ENCODE measurements around the gene EPHA3.

DNA sequence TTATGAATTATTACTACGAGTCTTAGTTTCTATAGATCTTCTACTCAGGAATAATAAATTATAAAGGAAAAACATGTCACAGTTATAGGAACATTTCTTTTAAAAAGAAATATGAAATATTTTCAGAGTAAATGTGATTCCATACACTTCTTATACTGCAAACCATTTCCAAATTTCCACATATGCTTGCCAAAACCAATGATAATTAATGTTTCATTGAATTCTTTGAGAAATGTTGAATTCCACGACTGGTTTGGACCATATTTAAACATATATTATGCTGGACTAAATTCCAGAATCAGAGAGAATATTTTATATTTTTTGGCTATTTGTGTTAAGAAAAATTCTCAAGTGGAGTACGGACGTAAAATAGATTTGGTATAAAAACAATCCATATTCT is 144.6 kb downstream of the EPHA3 start:
- TF ChIP-seq, protein P1, sequence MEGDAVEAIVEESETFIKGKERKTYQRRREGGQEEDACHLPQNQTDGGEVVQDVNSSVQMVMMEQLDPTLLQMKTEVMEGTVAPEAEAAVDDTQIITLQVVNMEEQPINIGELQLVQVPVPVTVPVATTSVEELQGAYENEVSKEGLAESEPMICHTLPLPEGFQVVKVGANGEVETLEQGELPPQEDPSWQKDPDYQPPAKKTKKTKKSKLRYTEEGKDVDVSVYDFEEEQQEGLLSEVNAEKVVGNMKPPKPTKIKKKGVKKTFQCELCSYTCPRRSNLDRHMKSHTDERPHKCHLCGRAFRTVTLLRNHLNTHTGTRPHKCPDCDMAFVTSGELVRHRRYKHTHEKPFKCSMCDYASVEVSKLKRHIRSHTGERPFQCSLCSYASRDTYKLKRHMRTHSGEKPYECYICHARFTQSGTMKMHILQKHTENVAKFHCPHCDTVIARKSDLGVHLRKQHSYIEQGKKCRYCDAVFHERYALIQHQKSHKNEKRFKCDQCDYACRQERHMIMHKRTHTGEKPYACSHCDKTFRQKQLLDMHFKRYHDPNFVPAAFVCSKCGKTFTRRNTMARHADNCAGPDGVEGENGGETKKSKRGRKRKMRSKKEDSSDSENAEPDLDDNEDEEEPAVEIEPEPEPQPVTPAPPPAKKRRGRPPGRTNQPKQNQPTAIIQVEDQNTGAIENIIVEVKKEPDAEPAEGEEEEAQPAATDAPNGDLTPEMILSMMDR (IDR thresholded peaks at IDR 0.05), result no peak
- TF ChIP-seq POLR2A (IDR thresholded peaks at IDR 0.05) (no peak), POLR2AphosphoS5 (IDR thresholded peaks at IDR 0.05) (no peak)

Data from prostate gland (tissue), 2 donors.